Measurements from ENCODE around the gene ADAMTS2. TPM values are rescaled to one million over a fixed set of nuclear protein-coding genes. Genes with fewer than 3 reads are reported as not detected.
"Not testable (repeated sequence)": the region's sequence is repeated elsewhere in the genome, so short reads cannot be mapped to it uniquely, and the experiment has no call there.

Gene ADAMTS2
- total RNA-seq, 1 experiment from 2014 or later = 0.60 TPM

DNA sequence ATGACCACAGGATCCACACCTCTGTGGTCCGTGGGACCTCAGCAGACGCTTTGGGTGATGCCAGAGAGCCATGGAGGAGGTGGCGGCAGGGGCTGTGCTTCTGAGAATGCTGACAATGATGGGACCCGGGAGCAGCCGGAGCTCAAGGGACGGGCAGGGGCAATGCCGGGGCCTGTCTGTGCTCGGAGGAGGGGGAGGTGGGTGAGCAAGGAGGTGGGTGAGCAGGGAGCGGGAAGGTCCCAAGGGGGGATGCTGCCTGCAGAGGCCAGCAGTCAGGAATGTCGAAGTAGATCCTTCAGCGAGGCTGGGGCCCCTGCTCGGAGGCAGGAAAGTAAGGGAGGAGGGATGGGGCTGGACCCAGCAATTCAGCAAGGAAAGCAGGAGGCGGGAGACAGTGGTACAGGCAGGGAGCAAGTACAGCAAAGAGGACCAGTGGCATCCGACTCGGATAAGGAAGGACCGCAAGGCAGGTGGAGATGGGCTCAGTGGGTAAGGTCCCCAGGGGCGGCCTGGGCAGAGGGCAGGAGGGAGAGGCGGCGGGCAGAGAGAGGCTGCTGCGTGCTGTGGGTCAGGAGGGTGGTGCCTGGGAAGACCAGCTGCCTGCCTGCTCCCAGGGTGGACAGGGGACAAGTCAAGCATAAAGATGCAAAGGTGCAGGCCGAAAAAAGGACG lies 49.0 kb downstream of the ADAMTS2 start:
- no peak for DNase-seq (ENCODE audit: low read depth)

DNA sequence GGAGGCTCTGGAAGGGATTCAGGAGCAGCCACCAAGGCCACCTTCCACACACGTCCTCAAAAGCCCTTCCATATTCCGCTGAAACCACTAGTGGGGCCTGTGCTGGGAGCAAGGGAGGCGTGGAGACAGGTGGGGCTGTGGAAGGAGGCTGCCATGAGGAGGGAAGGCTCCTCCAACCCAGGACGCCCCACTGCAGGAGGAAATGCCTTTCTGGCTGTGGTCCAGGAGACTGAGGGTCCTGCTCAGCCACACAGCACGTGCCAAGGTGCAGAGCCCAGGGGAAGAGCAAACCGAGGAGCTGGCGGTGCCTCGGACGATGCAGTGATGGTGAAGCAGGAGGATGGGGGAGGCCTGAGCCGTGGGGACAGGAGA lies 49.5 kb downstream of the ADAMTS2 start:
- DNase-seq (ENCODE audit: low read depth) = no peak

DNA sequence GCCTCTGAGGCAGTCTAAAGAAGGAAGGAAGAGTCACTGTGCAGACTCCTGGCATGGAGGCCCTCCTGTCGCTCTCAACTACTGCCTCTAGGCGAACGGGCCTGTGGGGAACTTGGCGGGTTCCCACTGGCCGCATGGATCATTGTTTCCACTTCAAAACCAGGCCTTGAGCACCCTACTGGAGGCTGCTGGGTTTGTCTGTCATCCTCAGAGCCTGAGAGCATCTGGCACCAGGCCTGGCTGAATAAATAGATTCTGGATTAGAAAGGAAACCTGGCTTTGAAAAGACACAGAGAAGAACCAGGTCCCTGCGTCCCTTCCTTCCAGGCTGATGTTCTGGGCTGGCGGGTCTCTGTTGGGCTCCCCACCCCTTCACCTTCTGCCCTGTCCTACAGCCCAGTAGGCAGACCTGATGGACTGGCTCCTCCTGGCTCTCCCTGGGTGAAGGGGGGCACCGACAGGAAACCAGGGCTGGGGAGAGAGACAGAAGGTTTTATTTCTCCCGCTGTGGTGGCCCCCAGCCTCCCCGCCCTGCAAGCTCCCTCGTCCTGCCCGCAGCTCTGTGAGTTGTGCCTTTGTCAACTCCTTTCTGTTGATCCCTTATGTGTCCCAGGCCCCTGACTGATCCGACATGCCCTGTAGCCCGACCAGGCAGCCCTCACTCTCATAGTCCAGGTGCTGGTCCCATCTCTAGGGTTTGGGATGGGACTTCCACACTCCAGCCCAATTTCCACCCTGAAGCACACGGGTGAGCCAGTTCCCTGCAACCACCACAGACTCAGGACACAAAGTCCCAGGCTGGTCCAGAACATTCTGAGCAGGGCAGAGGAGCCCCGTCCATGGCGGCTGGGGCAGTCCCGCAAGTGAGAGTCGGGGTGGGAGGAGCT lies 50.1 kb downstream of the ADAMTS2 start:
- DNase-seq (ENCODE audit: low read depth) = peak; percentile 28

DNA sequence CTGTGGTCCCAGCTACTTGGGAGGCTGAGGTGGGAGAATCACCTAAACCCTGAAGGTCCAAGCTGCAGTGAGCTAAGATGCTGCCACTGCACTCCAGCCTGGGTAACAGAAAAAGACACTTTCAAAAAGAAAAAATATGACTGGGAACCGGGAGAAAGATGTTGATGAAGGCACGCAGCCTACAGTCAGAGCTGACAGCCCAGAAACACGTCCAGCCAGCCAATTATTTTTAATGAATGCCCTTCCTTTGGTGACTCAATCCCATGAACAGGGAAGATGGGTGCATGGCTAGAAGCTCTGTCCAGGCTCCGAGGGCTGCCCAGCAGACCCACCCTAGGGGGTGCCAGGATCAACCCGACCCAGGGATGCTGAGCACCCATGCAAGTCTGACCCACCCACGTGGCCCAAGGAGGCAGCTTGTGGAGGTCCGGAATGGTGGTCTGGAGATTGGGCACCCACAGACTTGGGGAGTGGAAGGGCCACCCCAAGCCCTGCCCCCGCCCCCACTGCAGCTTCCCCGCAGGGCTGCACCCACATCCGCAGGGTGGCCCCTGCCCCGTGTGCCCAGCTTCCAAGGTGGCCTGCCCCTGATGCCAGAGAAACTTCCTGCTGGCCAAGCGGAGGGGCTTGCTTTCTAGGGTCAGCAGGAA lies 51.0 kb downstream of the ADAMTS2 start:
- no peak for DNase-seq (ENCODE audit: low read depth)

DNA sequence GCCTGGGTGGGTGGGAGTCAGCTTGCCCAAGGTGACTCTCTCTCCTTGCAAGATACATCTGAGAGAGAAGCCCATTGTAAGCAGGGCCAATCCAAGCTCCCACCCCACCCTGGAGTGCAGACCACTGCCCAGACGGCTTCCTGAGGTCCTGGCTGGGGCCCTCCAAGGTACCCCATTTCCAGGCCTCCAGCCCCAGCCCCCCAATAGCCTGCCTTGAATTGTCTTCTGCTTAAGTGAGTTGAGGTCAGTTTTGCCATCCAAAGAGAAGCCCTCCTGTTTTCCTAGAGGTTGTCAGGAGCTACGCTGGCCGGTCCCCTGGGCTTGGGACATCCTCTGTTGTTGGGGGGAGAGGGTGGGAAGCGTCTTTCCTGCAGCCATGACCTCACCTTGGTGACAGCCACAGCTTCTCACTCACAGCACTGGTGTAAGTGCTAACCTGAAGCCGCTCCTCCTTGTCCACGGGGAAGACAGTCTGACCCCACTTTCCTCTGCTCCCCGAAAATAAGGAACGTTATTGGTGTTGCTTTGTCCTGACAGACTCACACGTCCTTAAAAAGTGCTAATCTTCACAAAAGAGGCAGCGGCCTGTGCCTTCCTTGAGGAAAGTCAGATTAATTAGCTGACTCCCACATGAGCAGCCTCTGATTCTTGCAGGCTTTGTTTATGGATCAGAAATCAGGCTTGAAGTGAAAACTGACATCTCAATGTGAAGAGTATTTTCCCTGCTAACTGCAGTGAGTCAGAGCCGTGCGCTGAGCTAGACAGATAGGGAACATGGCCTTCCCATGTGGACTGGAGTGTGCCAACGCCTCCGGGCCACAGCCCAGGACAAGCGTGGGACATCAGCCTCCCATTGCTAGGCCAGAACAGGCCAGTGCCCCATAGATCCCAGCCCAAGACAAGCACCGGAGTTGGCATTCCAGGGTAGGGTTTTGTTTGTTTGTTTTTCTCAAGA lies 52.3 kb downstream of the ADAMTS2 start:
- DNase-seq (ENCODE audit: low read depth) = no peak

DNA sequence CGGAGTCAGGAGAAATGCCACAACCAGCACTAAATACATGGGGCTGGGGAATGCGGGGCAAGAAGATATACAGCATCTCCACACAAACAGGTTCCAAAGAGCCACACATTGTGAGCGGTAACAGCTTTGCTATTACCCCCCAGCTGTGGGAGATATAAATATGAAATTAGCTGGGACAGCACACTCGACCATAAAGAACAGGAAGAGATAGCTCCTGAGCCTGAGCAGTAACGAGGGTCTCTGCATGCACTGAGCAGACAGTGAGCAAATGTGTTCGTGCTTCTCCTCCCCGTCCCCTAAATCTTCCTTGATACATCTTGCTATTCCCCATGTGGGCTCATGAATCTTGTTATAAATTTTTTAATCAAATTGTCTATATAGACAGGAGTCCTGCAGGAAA lies 53.1 kb downstream of the ADAMTS2 start:
- DNase-seq (ENCODE audit: low read depth) = no peak

DNA sequence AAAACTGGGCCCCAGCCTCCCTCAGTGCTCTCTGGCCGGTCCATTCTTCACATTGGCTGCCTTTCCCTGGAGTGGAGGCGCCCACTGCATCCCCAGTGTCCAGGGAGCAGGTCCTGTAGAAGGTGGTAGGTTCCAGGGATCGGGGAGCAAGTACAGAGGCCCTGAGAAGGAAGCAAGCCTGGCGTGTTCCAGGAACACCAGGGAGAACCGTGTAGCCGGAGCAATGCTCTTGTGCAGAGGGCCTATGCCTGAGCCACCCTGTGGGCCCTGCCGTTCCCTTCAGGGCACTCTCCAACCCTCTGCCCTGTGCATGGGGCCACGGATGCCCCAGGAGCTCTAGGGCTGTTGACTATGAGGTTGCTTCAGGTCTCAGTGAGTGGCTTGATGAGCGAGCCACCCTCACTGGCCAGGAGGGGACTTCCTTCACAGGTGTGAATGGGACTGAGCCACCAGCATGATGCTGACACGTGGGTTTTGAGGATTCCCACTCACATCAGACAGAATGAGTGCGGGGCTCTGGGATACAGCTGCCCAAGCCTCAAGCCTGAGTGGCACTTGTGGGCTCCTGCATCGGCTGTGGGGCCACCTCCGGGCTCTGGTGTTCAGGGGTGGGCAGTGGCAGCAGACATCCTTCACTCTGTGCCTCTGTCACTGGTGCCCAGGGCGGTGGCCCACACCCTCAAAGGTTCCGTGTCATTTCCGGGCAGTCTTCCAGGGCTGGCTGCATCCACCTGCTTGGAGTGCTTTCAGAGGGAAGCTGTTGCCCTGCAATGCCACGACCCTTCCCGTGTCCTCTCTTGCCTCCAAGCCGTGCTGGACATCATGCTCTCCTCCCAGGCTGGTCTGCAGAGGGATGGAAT lies 54.4 kb downstream of the ADAMTS2 start:
- no peak for DNase-seq (ENCODE audit: low read depth)

DNA sequence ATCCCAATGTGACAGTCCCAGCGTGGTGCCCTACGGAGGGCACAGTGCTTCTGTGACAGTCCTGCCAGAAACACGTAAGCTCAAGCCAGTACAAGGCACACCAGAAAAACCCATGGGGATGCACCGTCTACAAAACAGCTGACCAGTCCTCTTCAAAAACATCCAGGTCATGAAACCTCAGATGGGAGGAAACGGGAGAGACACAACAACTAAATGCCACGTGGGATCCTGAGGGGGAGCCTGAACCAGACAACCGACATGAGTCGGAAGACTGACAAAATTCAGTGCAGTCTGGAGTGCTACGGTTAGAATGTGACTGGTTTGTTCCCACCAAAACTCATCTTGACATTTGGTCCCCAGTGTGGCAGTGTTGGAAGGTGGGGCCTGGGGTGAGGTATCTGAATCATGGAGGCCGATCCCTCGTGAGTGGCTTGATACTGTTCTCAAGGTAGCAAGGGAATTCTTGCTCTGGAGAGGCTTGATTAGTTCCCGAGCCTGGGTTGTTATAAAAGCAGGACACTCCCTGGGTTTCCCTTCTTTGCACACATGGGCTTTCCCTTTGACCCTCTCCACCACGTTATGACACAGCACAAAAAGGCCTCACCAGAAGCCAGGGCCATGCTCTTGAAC lies 55.4 kb downstream of the ADAMTS2 start:
- no peak for DNase-seq (ENCODE audit: low read depth)

DNA sequence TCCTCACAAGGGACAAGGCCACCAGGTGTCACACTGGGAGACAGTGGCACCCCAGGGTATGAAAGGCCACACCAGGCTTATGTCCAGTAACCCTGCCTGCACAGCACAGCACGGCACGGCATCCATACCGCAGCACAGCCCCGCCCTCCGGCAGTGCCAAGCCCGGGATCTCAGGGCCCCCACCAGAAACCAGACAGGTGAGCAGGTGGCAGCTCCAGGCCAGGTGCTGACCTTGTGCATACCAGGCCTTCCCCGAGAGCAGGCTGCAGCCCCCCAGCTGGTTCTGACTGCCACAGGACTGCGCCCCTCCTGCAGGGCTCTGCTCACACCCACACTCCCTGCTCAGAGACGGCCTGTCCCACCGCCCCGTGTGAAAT lies 56.5 kb downstream of the ADAMTS2 start:
- DNase-seq (ENCODE audit: low read depth) = no peak

DNA sequence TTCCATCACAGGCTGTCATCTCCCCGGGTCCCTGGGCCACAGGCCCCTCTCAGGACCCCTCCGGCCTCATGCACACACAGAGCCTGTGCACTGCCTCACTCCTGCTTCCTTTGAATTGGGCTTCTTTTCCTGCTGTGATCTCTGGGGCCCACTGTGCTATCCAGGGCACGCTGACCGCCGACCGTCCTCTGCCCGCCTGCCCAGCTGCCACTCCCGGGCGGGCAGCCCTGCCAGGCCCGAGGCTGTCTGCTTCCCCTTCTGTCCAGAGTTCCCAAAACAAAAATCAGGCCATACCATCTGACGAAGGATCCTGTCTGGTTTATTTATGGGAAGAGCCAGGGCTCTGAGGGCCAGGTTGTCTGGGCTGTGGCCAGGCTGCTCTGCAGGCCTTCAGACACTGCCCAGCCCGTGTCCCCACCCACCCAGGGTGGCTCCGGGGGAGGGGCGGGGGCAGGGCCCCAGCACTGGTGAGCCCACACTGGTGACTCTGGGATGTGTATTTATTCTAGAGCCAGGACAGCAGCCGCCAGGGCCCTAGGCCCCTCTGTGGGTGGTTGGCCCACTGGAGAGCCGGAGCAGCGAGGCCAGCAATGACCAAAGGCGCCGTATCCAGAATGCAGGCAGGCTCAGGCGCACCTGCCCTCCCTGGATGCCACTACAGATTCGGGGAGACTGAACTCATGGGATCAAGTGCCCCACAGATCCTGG lies 57.0 kb downstream of the ADAMTS2 start:
- no peak for DNase-seq (ENCODE audit: low read depth)

DNA sequence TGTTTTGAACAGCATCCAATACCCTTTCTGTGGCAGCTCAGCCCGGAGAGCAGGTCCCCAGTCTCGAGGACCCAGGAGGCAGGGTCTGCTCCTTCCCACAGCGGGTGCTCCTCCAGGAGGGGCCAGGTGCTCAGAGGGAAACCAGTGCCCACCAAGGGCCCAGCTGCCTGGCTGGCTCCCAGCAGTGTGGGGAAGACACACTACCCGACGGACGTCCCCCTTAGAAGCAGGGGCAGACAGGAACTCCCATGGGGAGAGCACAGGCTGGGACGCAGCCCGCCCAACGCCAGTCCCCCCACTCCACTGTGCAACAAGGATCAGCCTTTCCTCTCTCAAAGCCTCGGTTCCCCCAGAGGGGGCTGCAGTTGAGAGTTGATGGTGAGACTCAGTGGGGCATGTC lies 57.6 kb downstream of the ADAMTS2 start:
- no peak for DNase-seq (ENCODE audit: low read depth)

DNA sequence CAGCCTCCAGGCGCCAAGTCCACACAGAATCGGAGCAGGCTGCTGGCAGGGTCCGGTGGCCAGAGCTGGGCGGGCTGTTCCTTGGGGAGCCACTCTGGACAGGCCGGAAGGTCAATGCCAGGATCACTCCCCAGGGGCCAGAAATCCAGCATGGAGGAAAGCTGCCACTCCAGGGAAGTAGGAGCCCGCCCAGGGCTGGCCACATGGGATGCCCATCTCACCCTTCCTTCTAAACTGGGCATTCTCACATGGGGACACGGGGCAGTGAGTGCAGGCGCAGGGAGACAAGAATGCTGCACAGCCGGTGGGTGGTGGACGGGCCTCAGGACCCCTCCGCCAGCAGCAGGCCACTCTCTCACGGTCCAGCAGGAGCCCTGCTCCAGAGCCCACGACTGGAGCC lies 58.2 kb downstream of the ADAMTS2 start:
- no peak for DNase-seq (ENCODE audit: low read depth)

DNA sequence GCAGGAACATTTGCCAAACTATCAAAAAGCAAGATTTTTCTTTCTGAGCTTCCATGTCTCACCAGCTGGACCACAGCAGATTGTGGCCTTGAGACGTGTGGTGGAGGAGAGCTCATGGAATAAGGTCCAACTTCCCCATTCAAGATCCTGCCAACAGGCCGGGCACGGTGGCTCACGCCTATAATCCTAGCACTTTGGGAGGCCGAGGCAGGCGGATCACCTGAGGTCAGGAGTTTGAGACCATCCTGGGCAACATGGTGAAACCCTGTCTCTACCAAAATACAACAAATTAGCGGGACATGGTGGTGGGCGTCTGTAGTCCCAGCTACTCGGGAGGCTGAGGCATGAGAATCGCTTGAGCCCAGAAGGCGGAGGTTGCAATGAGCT lies 59.5 kb downstream of the ADAMTS2 start:
- DNase-seq (ENCODE audit: low read depth) = not testable (repeated sequence)

DNA sequence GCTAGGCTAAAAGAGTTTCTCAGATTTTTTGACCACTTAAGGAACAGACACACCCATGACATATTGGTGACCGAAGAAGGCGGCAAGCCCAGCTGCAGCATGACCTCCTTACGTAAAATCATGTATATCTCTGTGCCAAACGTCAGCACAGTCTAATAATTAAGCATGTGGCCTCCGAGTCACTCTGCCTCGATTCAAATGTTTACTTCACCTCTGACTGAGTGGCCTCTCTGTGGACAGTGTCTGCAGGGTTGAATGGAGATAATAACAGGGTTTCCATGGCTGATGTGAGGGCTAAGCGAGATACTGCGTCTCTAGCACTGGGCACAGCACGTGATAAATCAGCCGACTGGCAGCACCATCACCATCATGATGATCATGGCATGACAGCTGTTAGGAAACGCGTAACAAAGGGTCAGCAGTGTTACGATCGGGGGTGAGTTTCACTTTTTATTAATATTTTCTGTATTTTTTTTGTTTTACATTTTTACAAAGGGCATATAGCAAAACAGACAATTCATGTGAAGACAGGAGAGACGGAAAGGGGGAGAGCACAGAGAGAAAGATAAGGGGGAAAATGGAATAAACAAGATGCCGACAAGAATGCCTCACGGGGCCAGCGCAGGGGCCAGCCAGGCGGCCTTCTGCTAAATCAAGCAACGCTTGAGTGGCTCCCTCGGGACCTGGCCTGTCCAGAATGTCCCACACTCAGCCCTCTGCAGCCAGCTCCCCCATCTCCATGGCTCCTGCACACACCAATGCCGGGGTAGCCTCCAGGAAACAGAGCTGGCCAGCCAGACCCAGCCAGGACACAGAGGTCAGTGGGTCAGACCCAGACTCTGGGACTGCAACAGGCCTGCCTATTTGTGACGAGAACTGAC lies 60.3 kb downstream of the ADAMTS2 start:
- DNase-seq (ENCODE audit: low read depth) = no peak

DNA sequence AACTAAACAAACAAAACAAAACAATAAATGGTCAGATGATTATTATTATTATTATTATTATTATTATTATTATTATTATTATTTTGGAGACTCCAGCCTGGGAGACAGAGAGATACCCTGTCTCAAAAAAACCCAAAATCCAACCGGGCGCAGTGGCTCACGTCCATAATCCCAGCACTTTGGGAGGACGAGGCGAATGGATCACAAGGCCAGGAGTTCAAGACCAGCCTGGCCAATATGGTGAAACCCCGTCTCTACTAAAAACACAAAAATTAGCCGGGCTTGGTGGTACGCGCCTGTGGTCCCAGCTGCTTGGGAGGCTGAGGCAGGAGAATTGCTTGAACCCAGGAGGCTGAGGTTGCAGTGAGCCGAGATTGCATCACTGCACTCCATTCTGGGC lies 61.4 kb downstream of the ADAMTS2 start:
- not testable (repeated sequence) for DNase-seq (ENCODE audit: low read depth)

DNA sequence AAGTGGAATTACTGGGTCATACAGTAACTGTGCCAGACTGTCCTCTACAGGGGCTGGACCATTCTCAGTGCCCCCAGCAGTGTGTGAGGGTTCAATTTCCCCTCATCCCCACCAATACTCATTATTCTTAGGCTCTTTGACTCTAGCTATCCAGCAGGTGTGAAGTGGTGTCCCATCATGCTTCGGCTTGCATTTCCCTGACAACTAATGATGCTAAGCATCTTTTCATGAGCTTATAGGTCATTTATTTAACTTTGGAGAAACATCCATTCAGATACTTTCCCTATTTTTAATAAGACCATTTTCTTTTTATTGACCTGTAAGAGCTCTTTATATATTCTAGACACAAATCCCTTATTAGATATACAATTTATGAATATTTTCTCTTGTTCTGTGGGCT lies 63.6 kb downstream of the ADAMTS2 start:
- DNase-seq (ENCODE audit: low read depth) = no peak

DNA sequence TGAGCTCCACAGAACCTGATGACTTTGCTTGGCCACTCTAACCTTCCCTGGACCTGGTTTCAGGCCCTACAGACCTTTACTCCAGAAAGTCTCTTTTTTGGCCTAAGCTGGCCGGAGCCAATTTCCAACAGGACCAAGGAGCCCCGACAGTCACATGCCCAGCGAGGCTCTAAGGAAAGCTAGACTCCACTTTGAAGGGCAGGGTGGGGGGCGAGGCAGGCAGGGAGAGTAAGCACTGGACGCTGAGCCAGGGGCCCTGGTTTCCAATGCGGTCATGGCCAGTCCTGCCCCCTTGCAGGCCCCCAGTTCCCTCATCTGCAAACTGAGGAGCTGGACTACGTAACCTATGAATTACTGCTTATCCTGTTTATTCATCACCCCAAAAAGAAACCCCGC lies 65.2 kb downstream of the ADAMTS2 start:
- DNase-seq (ENCODE audit: low read depth) = no peak

DNA sequence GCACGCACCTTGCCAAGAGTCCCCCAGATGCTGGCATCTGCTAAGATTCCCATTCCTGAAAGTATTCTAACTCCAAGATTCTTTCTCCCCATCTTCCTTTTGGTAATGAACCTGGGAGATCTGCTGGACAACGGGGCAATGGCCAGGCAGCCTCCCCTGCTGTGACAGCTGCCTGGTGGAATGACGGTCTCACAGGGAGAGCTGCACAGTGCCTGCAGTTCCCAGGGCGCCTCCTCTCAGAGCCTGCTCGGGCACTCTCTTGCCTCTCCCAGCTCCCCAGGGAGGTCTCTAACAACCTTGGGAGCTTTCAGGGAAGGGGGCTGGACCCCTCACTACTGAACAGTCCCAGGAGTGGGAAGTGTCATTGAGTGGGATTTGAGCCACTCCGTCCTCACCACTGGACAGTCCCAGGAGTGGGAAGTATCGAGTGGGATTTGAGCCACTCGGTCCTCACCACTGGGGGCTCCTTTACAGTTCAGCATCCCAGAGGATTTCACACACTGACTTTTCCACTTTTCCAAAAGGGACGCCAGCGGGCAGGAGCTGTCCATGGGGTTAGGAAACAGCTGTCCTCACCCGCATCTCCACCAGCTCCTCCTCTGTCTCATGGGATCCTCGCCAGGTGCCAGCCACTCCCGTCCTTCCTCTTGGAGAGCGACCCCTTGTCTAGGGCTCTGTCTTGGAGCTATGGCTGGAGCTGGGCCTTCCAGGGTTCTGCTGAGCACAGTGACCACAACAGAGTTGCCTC lies 65.7 kb downstream of the ADAMTS2 start:
- no peak for DNase-seq (ENCODE audit: low read depth)

All from RPMI7951 (cell line).